Breast epithelium (tissue), 4 donors: ENCODE data around the gene RACGAP1. TPM values are rescaled to one million over a fixed set of nuclear protein-coding genes. Genes with fewer than 3 reads are reported as not detected.

Experiments
- DNase-seq, 2 donors: peaks; one replicate each; pipeline ENCODE4 v3.0.0-alpha.2; 2019; ENCODE audit warnings: low spot score in 2 of 2
- H3K27ac ChIP-seq, 2 donors: fragments of 200-600 bp; sonication (generic) in 1 of 2; one replicate each; pipeline ENCODE4 v1.5.1; 2016 to 2019; ENCODE audit warnings: mild to moderate bottlenecking in 1 of 2
- H3K27me3 ChIP-seq, 2 donors: fragments of 200-600 bp; sonication (generic) in 1 of 2; one replicate each; pipeline versions ENCODE4 v1.5.1 to v1.6.0; 2017 to 2019; ENCODE audit warnings: control low read depth in 1 of 2, mild to moderate bottlenecking in 1 of 2
- H3K36me3 ChIP-seq: fragments of 200-600 bp; one replicate; pipeline ENCODE4 v1.5.1; 2019
- H3K4me1 ChIP-seq, 2 donors: fragments of 200-600 bp; sonication (generic); one replicate each; pipeline ENCODE4 v1.5.1; 2016 to 2019; ENCODE audit warnings: control low read depth in 1 of 2
- H3K4me3 ChIP-seq, 3 donors: fragments of 200-600 bp; sonication (generic); 1 replicate in 2 of 3; 2 replicates in 1 of 3; pipeline ENCODE4 v1.5.1; 2016 to 2019; ENCODE audit warnings: mild to moderate bottlenecking in 3 of 3, moderate library complexity in 2 of 3
- H3K9me3 ChIP-seq, 2 donors: fragments of 200-600 bp; sonication (generic) in 1 of 2; one replicate each; pipeline ENCODE4 v1.5.1; 2016 to 2019; ENCODE audit warnings: control low read depth in 1 of 2
- POLR2A ChIP-seq: fragments of 450-650 bp; IDR thresholded peaks from one replicate; pipeline ENCODE4 v1.6.1; 2016; ENCODE audit warnings: antibody characterized with exemption, mild to moderate bottlenecking, moderate library complexity
- POLR2AphosphoS5 ChIP-seq, 3 donors: sonication (generic); formaldehyde crosslinking; IDR thresholded peaks; one replicate each; pipeline ENCODE4 v1.6.1; 2017; ENCODE audit warnings: antibody characterized with exemption in 3 of 3
- intact Hi-C: fragments of 100-400 bp; cut with DNase I; formaldehyde crosslinking; loops from one replicate; pipeline ENCODE4 v1.15.1; 2023; ENCODE audit warnings: low total_unique reads
- total RNA-seq, 3 donors: library from RNA; depleted of rRNA; stranded (reverse); fragments of >200 nt; gene quantifications; one replicate each; pipeline ENCODE4 v1.1.0, GENCODE V29; 2016
- TF ChIP-seq, protein P1 (sequence below), 3 donors: fragments of 450-650 bp; IDR thresholded peaks; one replicate each; pipeline ENCODE4 v1.5.1; 2016 to 2017; ENCODE audit warnings: antibody characterized with exemption in 3 of 3, mild to moderate bottlenecking in 3 of 3, moderate library complexity in 3 of 3

RACGAP1 gene
- total RNA-seq, 3 donors from 2014 or later: 7.5 to 33.9 (median 11.1) TPM

DNA sequence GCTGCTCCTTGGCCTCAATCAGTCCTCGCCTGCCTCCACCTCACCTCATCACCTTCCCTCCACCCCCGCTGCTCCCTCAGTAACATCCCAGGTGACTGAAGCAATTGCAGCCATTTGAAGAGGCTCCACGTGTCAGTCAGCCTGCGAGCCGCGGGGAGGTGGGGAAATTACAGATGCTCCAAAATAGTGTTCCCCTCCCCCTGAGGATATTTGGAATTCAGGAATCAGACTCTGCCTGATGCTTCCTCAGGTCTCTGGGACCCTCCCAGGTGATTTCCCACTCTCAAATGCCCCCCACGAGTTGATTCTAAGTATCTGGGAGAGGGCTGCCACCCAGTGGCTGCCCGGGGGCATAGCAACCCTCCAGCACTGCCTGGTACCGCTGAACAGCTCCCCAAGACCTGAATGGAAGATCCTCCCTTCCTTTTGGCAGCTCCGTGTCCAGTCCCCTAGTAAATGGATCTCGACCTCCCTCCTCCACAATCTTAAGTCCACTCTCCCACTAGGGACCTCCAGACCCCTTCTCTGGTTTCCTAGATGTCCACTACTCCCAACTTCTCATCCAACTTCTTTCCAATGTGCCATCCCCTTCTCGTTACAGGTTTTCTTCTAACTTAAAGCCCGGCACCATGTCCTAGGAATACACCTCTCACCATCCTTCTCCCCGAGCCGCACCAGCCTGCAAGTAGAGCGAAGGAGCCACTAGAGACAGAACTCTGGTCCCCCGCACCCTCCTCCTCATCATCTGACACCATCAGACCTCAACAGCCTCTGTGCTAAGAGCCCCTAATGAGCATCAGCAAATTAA is 30.7 kb upstream of the RACGAP1 start:
- Histone ChIP-seq H3K27ac (no peak overlapping the region), H3K4me1 (peaks cover 6 to 13% of the 10 kb centered on the region in 2 donors), H3K9me3 (no peaks in the 10 kb centered on the region), H3K36me3 (no peaks in the 10 kb centered on the region), H3K27me3 (peaks cover 0 to 4% of the 10 kb centered on the region in 2 donors), H3K4me3 (peak overlapping the region in 1 of 3 donors; percentile 43)
- TF ChIP-seq POLR2A (no peak), POLR2AphosphoS5 (IDR thresholded peaks at IDR 0.05) (no peak)
- TF ChIP-seq, protein P1, sequence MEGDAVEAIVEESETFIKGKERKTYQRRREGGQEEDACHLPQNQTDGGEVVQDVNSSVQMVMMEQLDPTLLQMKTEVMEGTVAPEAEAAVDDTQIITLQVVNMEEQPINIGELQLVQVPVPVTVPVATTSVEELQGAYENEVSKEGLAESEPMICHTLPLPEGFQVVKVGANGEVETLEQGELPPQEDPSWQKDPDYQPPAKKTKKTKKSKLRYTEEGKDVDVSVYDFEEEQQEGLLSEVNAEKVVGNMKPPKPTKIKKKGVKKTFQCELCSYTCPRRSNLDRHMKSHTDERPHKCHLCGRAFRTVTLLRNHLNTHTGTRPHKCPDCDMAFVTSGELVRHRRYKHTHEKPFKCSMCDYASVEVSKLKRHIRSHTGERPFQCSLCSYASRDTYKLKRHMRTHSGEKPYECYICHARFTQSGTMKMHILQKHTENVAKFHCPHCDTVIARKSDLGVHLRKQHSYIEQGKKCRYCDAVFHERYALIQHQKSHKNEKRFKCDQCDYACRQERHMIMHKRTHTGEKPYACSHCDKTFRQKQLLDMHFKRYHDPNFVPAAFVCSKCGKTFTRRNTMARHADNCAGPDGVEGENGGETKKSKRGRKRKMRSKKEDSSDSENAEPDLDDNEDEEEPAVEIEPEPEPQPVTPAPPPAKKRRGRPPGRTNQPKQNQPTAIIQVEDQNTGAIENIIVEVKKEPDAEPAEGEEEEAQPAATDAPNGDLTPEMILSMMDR (IDR thresholded peaks at IDR 0.05): peak; percentile 63 to 81 (median 79)
- peak in 1 of 2 donors; percentile 26 for DNase-seq
- intact Hi-C loops: loop anchor here (10.0 kb wide), 1 partner anchor 281 kb away; no protein-coding TSS in a partner anchor

DNA sequence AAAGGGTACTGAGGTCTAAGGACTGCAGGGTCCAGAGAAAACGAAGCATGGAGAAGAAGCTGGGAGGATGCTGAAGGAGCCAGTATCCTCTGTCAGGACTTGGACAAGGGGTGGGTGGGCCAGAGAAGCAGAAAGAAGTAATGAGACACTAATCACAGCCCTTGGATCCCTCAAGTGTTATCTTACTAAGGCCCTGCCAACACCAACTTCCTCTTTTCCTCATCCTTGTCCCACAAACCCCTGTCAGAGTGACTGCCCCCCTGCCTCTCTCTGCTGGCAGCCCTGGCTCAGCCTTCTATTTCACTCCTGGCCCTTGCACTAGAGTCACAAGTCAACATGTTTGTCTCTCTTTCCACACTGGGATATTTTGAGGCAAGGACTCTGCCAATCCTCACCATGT is 28.3 kb upstream of the RACGAP1 start:
- Histone ChIP-seq H3K27me3 (peaks cover 0 to 4% of the 10 kb centered on the region in 2 donors), H3K9me3 (no peaks in the 10 kb centered on the region), H3K4me1 (peaks cover 6 to 13% of the 10 kb centered on the region in 2 donors), H3K27ac (no peak overlapping the region), H3K36me3 (no peaks in the 10 kb centered on the region), H3K4me3 (no peak overlapping the region)
- intact Hi-C loops: loop anchor here (10.0 kb wide), 1 partner anchor 279 kb away; no protein-coding TSS in a partner anchor
- DNase-seq: no peak
- TF ChIP-seq, protein P1 (IDR thresholded peaks at IDR 0.05): no peak
- no peak for TF ChIP-seq POLR2A
- TF ChIP-seq POLR2AphosphoS5 (IDR thresholded peaks at IDR 0.05): no peak

DNA sequence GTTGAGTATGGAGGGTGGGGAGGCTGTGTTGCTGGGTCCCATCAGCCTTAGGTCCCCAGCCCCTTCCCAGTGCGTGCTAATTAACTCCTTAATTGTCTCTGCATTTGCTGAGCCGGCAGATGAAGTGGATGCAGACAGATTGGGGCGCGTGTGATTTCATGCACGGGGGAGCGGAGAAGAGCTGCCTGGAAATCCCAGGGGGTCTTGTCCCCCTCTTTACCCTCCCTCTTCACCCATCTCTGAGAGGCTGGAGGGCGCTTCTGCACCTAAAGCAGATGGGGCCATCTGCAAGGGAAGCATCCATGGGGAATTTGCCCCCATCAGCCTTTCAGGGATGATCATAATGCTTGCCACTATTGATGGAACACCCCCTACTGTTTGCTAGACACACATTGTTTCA is 27.7 kb upstream of the RACGAP1 start:
- intact Hi-C loops: loop anchor here (10.0 kb wide), 1 partner anchor 278 kb away; no protein-coding TSS in a partner anchor
- DNase-seq: no peak
- TF ChIP-seq POLR2AphosphoS5 (IDR thresholded peaks at IDR 0.05): no peak
- TF ChIP-seq POLR2A: no peak
- TF ChIP-seq, protein P1 (IDR thresholded peaks at IDR 0.05): no peak
- H3K36me3 ChIP-seq: no peaks in the 10 kb centered on the region
- no peaks in the 10 kb centered on the region for H3K9me3 ChIP-seq
- H3K4me1 ChIP-seq: peaks cover 3 to 13% of the 10 kb centered on the region in 2 donors
- no peak overlapping the region for H3K4me3 ChIP-seq
- H3K27ac ChIP-seq: no peak overlapping the region
- H3K27me3 ChIP-seq: peaks cover 0 to 4% of the 10 kb centered on the region in 2 donors

DNA sequence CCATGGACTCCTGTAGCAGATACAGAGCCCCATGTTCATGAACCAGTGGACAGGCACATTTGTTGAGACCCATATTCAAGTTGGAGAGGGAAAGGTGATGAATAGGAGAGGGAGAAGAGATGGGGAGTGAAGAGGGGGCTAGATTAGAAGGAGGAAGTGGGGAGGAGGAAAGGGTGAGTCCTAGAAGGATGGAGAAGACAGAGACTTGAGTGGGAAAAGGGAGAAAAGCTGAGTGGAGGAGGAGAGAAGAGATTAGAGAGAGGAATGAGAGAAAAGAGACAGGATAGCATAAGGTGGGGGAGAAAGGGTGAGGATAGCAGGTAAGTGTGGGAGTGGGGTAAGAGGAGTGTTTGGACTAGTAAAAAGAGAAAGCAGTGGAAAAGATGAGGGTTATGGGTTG is 27.2 kb upstream of the RACGAP1 start:
- DNase-seq: no peak
- Histone ChIP-seq H3K36me3 (no peaks in the 10 kb centered on the region), H3K27me3 (peaks cover 0 to 4% of the 10 kb centered on the region in 2 donors), H3K4me3 (no peak overlapping the region), H3K27ac (no peak overlapping the region), H3K9me3 (no peaks in the 10 kb centered on the region), H3K4me1 (peaks cover 0 to 13% of the 10 kb centered on the region in 2 donors)
- TF ChIP-seq, protein P1 (IDR thresholded peaks at IDR 0.05): no peak
- no peak for TF ChIP-seq POLR2AphosphoS5 (IDR thresholded peaks at IDR 0.05)
- no peak for TF ChIP-seq POLR2A
- intact Hi-C loops: loop anchor here (10.0 kb wide), 1 partner anchor 278 kb away; no protein-coding TSS in a partner anchor
